Measurements from ENCODE around the gene MDH1B.
"Not testable (repeated sequence)": the region's sequence is repeated elsewhere in the genome, so short reads cannot be mapped to it uniquely, and the experiment has no call there.

The MDH1B gene

GRCh38 chr2:206765242-206766056, at the start of gene MDH1B, which contains the start of gene FASTKD2:
Gene MDH1B, minus strand, starts transcription at chr2:206765328. Its CDS starts 57 bp downstream, at chr2:206765271.
Gene FASTKD2, plus strand, starts transcription at chr2:206765606. Its CDS starts 1,088 bp downstream, at chr2:206766694.
- DNase-seq (ENCODE audit: low read depth in 2 of 2) = peak; percentile 73 to 81

DNA sequence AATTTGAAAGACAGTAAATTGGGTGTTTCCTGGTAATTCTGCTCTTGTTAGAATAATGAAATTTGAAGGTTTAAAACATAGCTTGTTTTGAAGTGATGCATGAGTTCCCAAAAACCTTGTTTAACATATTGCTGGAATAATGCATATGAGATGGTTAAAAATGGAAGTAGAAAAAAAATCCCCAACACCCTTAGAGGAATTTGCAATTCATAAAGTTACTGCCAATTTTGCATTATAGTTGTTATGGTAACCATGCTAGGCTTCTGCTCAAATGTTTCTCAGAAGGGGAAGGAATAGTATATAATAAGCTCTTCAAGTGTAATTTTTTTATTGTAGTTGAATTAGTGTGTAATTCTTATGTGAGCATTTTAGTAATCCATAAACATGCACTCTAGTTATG, 49.4 kb upstream of the MDH1B start:
- no peak for DNase-seq (ENCODE audit: low read depth in 2 of 2)

DNA sequence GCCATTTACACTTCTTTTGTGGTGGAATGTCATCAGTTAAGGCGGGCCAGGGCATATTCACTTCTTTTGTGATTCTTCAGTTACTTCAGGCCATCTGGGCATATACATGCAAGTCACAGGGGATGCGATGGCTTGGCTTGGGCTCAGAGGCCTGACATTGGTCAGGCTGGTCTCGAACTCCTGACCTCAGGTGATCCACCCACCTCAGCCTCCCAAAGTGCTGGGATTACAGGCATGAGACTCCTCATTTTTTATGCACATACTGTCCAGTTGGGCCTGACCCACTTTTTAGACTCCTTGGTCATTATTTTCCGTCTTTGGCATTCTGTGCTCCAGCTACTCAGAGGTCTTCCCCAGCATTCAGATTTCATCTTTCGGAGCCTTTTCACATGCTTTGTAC, 47.3 kb upstream of the MDH1B start:
- not testable (repeated sequence) for DNase-seq (ENCODE audit: low read depth in 2 of 2)

DNA sequence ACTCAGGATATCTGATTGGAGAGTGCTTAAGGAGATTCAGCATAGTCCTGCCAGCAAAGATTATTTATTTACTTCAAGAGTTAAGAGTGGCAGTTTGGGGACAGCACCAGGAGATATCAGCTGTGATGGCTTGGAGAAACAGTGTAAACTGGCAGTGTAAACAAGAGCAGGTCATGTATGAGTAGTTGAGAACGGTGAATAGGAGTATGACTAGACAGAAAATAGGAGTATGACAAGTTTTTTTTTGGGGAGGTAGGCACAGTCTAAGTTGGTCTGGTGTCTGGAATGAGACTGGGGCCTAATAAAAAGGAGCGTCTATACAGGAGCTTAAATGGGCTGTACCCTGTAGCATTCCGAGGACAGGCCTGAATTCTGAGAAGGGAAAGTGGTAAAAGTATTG, 42.5 kb upstream of the MDH1B start:
- not testable (repeated sequence) for DNase-seq (ENCODE audit: low read depth in 2 of 2)

DNA sequence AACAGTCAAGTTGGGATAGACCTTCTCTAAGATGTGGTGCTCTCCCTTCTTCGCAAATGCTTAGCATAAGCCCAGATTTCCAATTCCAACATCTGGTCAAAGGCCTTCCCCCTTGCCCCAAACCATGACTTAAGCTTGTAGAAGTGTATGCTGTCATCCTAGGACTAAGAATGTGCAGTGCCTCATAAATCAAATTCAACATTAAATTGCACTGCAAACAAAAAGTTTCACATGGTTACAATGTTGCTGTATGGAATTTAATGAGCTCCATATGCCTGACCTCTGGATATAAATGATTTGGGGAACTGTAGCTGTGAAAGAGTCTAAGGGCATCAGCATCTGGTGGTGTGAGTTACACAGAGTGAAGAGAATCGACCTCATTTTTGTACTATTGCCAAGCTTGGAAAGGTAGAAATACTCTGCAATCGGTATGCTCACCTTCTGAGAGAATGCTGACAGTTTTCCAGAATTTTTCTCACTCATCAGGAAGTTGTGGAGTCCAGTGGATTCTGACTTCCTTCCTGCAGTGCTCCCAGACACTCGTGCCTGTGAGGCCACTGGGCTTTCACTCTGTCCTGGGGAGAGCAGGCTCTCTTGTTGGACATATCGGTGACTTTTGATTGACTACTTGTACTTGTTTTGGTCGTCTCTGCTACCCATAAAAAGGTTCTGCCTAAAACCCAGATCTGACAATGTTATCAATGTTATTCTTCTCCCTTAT, 40.9 kb upstream of the MDH1B start:
- no peak for DNase-seq (ENCODE audit: low read depth in 2 of 2)

DNA sequence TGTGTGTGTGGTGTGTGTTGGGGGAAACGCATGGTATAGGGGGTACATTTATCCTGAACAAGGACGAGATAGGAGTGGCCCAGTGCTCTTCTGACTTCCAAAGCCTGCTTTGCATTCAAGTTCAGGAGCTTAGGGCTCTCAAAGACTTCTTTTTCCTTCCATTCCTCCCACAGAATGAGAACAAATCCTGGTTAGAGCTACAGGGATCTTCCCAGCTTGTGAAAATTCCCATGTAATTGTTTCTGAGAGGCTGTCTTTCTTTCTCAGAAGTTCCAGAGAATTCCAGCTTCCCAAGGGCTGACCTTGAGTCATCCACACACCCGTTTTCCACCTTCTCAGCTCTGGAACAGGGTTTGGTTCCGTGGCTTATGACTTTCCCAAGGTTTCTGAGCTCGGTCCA, 39.2 kb upstream of the MDH1B start:
- DNase-seq (ENCODE audit: low read depth in 2 of 2) = no peak

DNA sequence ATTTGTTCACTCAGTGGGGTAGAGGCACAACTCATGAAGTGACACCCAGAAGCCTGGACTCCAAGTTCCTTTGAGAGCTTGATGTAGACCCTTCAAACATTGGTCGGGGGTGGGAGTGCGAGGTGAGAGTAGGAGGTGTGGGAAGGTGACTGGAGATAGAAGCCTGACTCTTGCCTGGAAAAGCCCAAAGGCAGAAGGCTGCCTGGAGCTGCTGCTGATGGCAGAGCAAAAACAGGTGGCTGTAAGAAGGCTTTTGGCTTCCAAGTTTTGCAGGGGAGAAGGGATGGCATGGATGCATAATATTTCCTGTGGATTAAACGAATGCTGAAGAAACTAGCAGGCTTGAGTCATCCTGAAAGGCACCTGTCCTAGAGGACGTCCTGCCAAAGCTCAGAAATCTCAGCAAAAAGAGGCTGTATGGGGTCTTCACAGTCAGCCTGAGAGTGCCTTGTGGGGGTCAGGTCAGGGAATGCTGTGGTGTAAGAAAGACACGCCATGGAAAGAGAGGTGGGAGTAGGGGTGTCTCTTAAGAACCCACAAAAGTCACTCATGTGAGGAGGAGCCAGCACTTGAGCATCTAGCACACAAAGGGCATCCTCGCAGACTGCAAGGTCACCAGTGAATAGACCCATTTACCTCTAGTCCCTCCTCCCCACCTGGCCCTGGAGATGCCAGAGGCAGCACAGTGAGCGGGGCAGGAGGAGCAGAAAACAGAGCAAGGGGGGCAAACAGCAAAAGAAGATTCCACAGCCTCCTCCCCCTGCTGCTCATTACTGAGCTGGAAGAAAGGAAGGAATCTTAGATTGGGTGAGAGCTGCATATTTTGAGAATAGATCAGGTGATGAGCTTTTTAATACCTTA, 37.8 kb upstream of the MDH1B start:
- DNase-seq (ENCODE audit: low read depth in 2 of 2) = no peak

DNA sequence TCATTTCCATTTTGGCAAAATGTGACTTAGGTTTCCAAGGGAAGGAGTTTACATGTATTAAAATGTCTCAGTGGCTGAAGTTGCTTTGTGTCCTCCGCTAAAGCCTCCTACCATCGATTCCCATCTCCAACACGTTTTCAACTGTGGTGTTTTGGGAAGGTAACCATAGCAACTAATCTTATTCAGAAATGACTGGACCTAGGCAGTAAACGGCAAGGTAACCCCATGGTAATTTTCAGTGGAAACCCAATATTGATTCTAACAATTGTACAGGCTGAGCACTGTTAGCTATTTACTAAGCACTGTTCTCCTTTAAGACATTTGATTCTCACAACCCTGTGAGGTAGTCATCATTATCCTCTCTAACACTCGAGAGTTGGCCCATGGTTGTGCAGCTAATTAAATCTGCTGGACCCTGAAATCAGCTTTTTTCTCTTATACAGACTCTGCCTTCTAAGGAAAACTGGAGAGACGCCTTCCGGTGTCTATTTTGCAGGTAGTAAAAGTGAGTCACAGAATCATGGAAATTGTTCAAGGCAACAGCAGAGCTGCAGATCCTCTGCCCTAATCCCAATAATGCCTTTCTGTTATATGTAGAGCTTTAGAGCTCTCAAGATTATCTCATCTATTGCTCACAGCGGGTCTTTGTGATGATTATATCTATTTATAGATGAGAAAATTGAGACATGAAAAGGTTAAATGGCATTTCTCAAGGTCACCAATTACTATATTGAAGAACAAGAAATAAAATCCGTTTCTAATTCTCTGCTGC, 36.5 kb upstream of the MDH1B start:
- DNase-seq (ENCODE audit: low read depth in 2 of 2) = no peak

GRCh38 chr2:206800506-206801417, 35.6 kb upstream of the MDH1B start:
- peak; percentile 4 to 8 for DNase-seq (ENCODE audit: low read depth in 2 of 2)

- DNase-seq (ENCODE audit: low read depth in 2 of 2) = no peak
Observed at GRCh38 chr2:206799083-206799482, 34.0 kb upstream of the MDH1B start.

DNA sequence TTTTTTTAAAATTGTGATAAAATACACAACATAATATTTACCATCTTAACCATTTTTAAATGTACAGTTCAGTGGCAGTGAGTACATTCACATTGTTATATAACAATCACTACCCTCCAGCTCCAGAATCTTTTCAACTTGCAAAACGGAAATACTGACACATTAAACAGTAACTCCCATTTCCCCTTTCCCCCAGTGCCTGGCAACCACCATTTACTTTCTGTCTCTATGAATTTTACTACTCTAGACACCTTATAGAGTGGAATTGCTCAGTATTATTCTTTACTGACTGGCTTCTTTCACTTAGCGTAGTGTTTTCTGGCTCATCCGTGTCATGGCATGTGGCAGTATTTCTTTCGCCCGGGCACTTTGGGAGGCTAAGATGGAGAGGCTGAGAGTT, 32.9 kb upstream of the MDH1B start:
- DNase-seq (ENCODE audit: low read depth in 2 of 2) = no peak

DNA sequence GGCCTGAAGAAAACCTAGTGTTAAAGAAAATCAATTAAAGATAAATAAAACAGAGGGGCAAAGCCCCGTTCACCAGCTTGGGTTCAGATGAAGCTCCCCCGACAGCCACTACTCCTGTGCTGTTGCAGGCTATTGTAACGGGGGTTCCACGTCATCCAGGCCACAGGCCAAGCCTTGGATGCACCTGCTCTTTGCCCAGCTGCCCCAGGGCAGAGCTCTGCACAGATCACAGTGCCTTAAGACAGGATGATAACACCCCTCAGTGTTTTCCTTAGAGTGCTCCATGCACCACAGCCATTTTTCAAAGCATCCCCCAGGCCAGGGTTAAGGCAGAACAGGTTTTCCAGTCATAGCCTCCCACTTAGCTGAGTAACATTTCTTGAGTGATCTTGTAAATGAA, 32.2 kb upstream of the MDH1B start:
- no peak for DNase-seq (ENCODE audit: low read depth in 2 of 2)

- no peak for DNase-seq (ENCODE audit: low read depth in 2 of 2)
Observed at GRCh38 chr2:206792645-206793044, 27.5 kb upstream of the MDH1B start.

GRCh38 chr2:206790311-206790935, 25.3 kb upstream of the MDH1B start:
- no peak for DNase-seq (ENCODE audit: low read depth in 2 of 2)

- DNase-seq (ENCODE audit: low read depth in 2 of 2) = no peak
Observed at GRCh38 chr2:206784559-206785353, 19.6 kb upstream of the MDH1B start.

DNA sequence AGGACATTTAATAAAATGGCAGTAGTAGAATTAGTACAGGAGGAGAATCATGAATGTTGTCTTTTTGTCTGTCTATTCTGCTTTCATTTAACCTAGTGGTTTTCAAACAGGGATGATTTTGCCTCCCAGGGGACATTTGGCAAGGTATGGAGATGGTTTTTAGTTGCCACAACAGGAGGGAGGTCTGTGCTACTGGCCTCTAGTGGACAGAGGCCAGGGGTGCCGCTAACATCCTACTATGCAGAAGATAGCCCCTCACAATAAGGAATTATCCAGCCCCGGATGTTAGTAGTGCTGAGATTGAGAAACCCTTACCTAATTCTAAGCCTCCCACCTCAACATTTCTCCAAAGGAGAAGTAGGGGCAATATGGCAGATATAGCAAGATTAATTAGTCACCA, 18.6 kb upstream of the MDH1B start:
- no peak for DNase-seq (ENCODE audit: low read depth in 2 of 2)

- no peak for DNase-seq (ENCODE audit: low read depth in 2 of 2)
Observed at GRCh38 chr2:206780671-206781070, 15.5 kb upstream of the MDH1B start.

GRCh38 chr2:206776432-206776831, 11.3 kb upstream of the MDH1B start:
- DNase-seq (ENCODE audit: low read depth in 2 of 2) = no peak

- DNase-seq (ENCODE audit: low read depth in 2 of 2) = no peak
Observed at GRCh38 chr2:206774871-206775270, 9.7 kb upstream of the MDH1B start.
